Right atrium auricular region (tissue), 2 donors: ENCODE data around the gene MYO18B. TPM values are rescaled to one million over a fixed set of nuclear protein-coding genes. Genes with fewer than 3 reads are reported as not detected.
"Not testable (repeated sequence)": the region's sequence is repeated elsewhere in the genome, so short reads cannot be mapped to it uniquely, and the experiment has no call there.

Source experiments
- DNase-seq: peaks from one replicate; pipeline ENCODE4 v3.0.0-alpha.2; 2019; ENCODE audit warnings: low spot score
- H3K27ac ChIP-seq, 2 donors: fragments of 200-600 bp; sonication (generic); 1 replicate in 1 of 2; 2 replicates in 1 of 2; pipeline ENCODE4 v1.5.1; 2016 to 2019
- H3K27me3 ChIP-seq, 2 donors: fragments of 200-600 bp; sonication (generic); one replicate each; pipeline versions ENCODE4 v1.5.1 to v1.6.0; 2017 to 2019
- H3K36me3 ChIP-seq: fragments of 200-600 bp; sonication (generic); one replicate; pipeline ENCODE4 v1.5.1; 2016
- H3K4me1 ChIP-seq, 2 donors: fragments of 200-600 bp; sonication (generic); one replicate each; pipeline versions ENCODE4 v1.5.1 to v1.6.0; 2017 to 2019
- H3K4me3 ChIP-seq, 2 donors: fragments of 200-600 bp; sonication (generic); 1 replicate in 1 of 2; 2 replicates in 1 of 2; pipeline ENCODE4 v1.5.1; 2017 to 2019; ENCODE audit warnings: mild to moderate bottlenecking in 1 of 2, moderate library complexity in 1 of 2
- H3K9me3 ChIP-seq, 2 donors: fragments of 200-600 bp; sonication (generic); one replicate each; pipeline ENCODE4 v1.5.1; 2019
- CTCF ChIP-seq, 2 donors: fragments of 200-600 bp; sonication (generic); IDR thresholded peaks; one replicate each; pipeline ENCODE4 v1.5.1; 2019; ENCODE audit warnings: antibody characterized with exemption in 2 of 2
- total RNA-seq, 2 donors: library from RNA; depleted of rRNA; stranded (reverse); fragments of >200 nt; gene quantifications; one replicate each; pipeline ENCODE4 v1.1.0, GENCODE V29; 2016

MYO18B gene
- total RNA-seq, 2 donors from 2014 or later: 119 to 247 TPM

GRCh38 chr22:25970999-25971811 is 229.2 kb downstream of the MYO18B start:
- no peaks in the 10 kb centered on the region for H3K27me3 ChIP-seq
- no peak overlapping the region for H3K4me3 ChIP-seq
- no peak for TF ChIP-seq CTCF (IDR thresholded peaks at IDR 0.05)
- peak overlapping the region in 1 of 2 donors; percentile 30 for H3K27ac ChIP-seq
- peaks cover 40% of the 10 kb centered on the region for H3K36me3 ChIP-seq
- DNase-seq: no peak
- peaks cover 0 to 9% of the 10 kb centered on the region in 2 donors for H3K4me1 ChIP-seq
- no peaks in the 10 kb centered on the region for H3K9me3 ChIP-seq

- no peak for TF ChIP-seq CTCF (IDR thresholded peaks at IDR 0.05)
- H3K4me3 ChIP-seq: no peak overlapping the region
- H3K4me1 ChIP-seq: peaks cover 0 to 9% of the 10 kb centered on the region in 2 donors
- no peaks in the 10 kb centered on the region for H3K27me3 ChIP-seq
- DNase-seq: no peak
- H3K9me3 ChIP-seq: no peaks in the 10 kb centered on the region
- no peak overlapping the region for H3K27ac ChIP-seq
- H3K36me3 ChIP-seq: peaks cover 41% of the 10 kb centered on the region
Measured at GRCh38 chr22:25972397-25972796, 230.4 kb downstream of the MYO18B start.

GRCh38 chr22:25976356-25976755 is 234.4 kb downstream of the MYO18B start:
- no peak overlapping the region for H3K27ac ChIP-seq
- H3K4me3 ChIP-seq: no peak overlapping the region
- H3K27me3 ChIP-seq: no peaks in the 10 kb centered on the region
- no peak for DNase-seq
- no peak for TF ChIP-seq CTCF (IDR thresholded peaks at IDR 0.05)
- no peaks in the 10 kb centered on the region for H3K9me3 ChIP-seq
- peaks cover 34% of the 10 kb centered on the region for H3K36me3 ChIP-seq
- peaks cover 0 to 9% of the 10 kb centered on the region in 2 donors for H3K4me1 ChIP-seq

GRCh38 chr22:25979968-25980367 is 238.0 kb downstream of the MYO18B start:
- Histone ChIP-seq H3K9me3 (peaks cover 0 to 5% of the 10 kb centered on the region in 2 donors), H3K27me3 (no peaks in the 10 kb centered on the region), H3K4me1 (peaks cover 0 to 10% of the 10 kb centered on the region in 2 donors), H3K36me3 (peaks cover 21% of the 10 kb centered on the region), H3K4me3 (no peak overlapping the region), H3K27ac (no peak overlapping the region)
- no peak for TF ChIP-seq CTCF (IDR thresholded peaks at IDR 0.05)
- no peak for DNase-seq

- Histone ChIP-seq H3K27ac (peak overlapping the region; percentile 48 to 57), H3K4me1 (peaks cover 0 to 15% of the 10 kb centered on the region in 2 donors), H3K36me3 (peaks cover 17% of the 10 kb centered on the region)
- not testable (repeated sequence) for H3K9me3 ChIP-seq, DNase-seq, H3K4me3 ChIP-seq, H3K27me3 ChIP-seq
Measured at GRCh38 chr22:25984911-25985310, 242.9 kb downstream of the MYO18B start.

GRCh38 chr22:25987948-25988347 is 246.0 kb downstream of the MYO18B start:
- peaks cover 28% of the 10 kb centered on the region for H3K36me3 ChIP-seq
- no peaks in the 10 kb centered on the region for H3K9me3 ChIP-seq
- TF ChIP-seq CTCF (IDR thresholded peaks at IDR 0.05): no peak

More at GRCh38 chr22:25987948-25988347, 246.0 kb downstream of the MYO18B start:
- Histone ChIP-seq H3K4me1 (peaks cover 0 to 11% of the 10 kb centered on the region in 2 donors), H3K27me3 (no peaks in the 10 kb centered on the region), H3K27ac (no peak overlapping the region), H3K4me3 (no peak overlapping the region)
- no peak for DNase-seq
